Neural progenitor cell (in vitro differentiated cells): ENCODE results near the gene MYLK. TPM values are rescaled to one million over a fixed set of nuclear protein-coding genes. Genes with fewer than 3 reads are reported as not detected.

Experiments
- DNase-seq: peaks from one replicate; pipeline ENCODE4 v3.0.0-alpha.2; 2016; ENCODE audit warnings: low spot score
- H2AFZ ChIP-seq: fragments of 200-600 bp; sonication (generic); replicated peaks from 2 replicates; pipeline ENCODE4 v1.6.1; 2016; ENCODE audit warnings: antibody characterized with exemption
- H3F3A ChIP-seq: fragments of 200-600 bp; sonication (generic); 2 replicates; pipeline ENCODE4 v1.6.1; 2016; ENCODE audit warnings: antibody characterized with exemption, low read depth
- H3K27ac ChIP-seq: fragments of 200-600 bp; sonication (generic); 2 replicates; pipeline ENCODE4 v1.5.1; 2016; ENCODE audit warnings: mild to moderate bottlenecking
- H3K27me3 ChIP-seq: fragments of 200-600 bp; sonication (generic); 2 replicates; pipeline ENCODE4 v1.6.1; 2016; ENCODE audit warnings: mild to moderate bottlenecking, moderate library complexity
- H3K36me3 ChIP-seq: fragments of 200-600 bp; sonication (generic); 2 replicates; pipeline ENCODE4 v1.5.1; 2016
- H3K4me1 ChIP-seq: fragments of 200-600 bp; sonication (generic); 2 replicates; pipeline ENCODE4 v1.6.1; 2016; ENCODE audit warnings: mixed run types
- H3K4me2 ChIP-seq: fragments of 200-600 bp; sonication (generic); 2 replicates; pipeline ENCODE4 v1.6.1; 2016
- H3K4me3 ChIP-seq: fragments of 200-600 bp; sonication (generic); 2 replicates; pipeline ENCODE4 v1.5.1; 2016
- H3K79me2 ChIP-seq: fragments of 200-600 bp; sonication (generic); 2 replicates; pipeline ENCODE4 v1.6.1; 2016; ENCODE audit warnings: low read depth
- H3K9ac ChIP-seq: fragments of 200-600 bp; sonication (generic); 2 replicates; pipeline ENCODE4 v1.6.1; 2016
- H3K9me3 ChIP-seq: fragments of 200-600 bp; sonication (generic); 2 replicates; pipeline ENCODE4 v1.5.1; 2016; ENCODE audit warnings: low read depth
- H4K20me1 ChIP-seq: fragments of 200-600 bp; sonication (generic); 2 replicates; pipeline ENCODE4 v1.6.1; 2016; ENCODE audit warnings: low read depth
- H3K27ac Mint-ChIP-seq: 3 replicates; pipeline ENCODE4 v1.8.0; 2021; ENCODE audit warnings: mixed read lengths
- H3K27me3 Mint-ChIP-seq: 2 replicates; pipeline ENCODE4 v1.8.0; 2022; ENCODE audit warnings: low read depth, mild to moderate bottlenecking, inconsistent platforms, moderate library complexity, mixed read lengths; ENCODE audit not compliant: insufficient read depth
- H3K36me3 Mint-ChIP-seq: 3 replicates; pipeline ENCODE4 v1.8.0; 2021; ENCODE audit warnings: mixed read lengths
- H3K4me1 Mint-ChIP-seq: 3 replicates; pipeline ENCODE4 v1.8.0; 2021; ENCODE audit warnings: mixed read lengths
- H3K4me3 Mint-ChIP-seq: 3 replicates; pipeline ENCODE4 v1.8.0; 2021; ENCODE audit warnings: mild to moderate bottlenecking, moderate library complexity, mixed read lengths
- H3K9me3 Mint-ChIP-seq: 3 replicates; pipeline ENCODE4 v1.8.0; 2020; ENCODE audit warnings: mixed read lengths
- CTCF ChIP-seq: fragments of 200-600 bp; sonication (generic); IDR thresholded peaks from 2 replicates; pipeline ENCODE4 v1.5.1; 2017; ENCODE audit warnings: antibody characterized with exemption, mild to moderate bottlenecking
- EZH2 ChIP-seq: fragments of 200-600 bp; sonication (generic); IDR thresholded peaks from 2 replicates; pipeline ENCODE4 v1.6.1; 2017; ENCODE audit warnings: antibody characterized with exemption, mild to moderate bottlenecking, moderate library complexity
- EZH2phosphoT487 ChIP-seq: fragments of 200-600 bp; sonication (generic); IDR thresholded peaks from 2 replicates; pipeline ENCODE4 v1.6.1; 2017; ENCODE audit warnings: antibody characterized with exemption
- total RNA-seq: library from RNA; depleted of rRNA; stranded (reverse); fragments of >200 nt; gene quantifications from 2 replicates; pipeline ENCODE4 v1.2.3, GENCODE V29; 2015; ENCODE audit warnings: low replicate concordance

MYLK gene
- total RNA-seq, 1 donor from 2014 or later, result 28.4 TPM

GRCh38 chr3:123568875-123569274 lies 315.3 kb downstream of the MYLK start:
- peaks cover 10% of the 10 kb centered on the region for H3K36me3 Mint-ChIP-seq
- Histone ChIP-seq H3K36me3 (no peaks in the 10 kb centered on the region), H3K9me3 (no peaks in the 10 kb centered on the region), H3K27me3 (no peaks in the 10 kb centered on the region), H4K20me1 (peaks cover 9% of the 10 kb centered on the region), H3F3A (peaks cover 4% of the 10 kb centered on the region), H3K79me2 (peaks cover 11% of the 10 kb centered on the region), H3K27ac (no peak overlapping the region), H2AFZ (no peak overlapping the region), H3K4me2 (no peak overlapping the region), H3K9ac (no peak overlapping the region), H3K4me3 (no peak overlapping the region), H3K4me1 (peaks cover 6% of the 10 kb centered on the region)
- TF ChIP-seq EZH2phosphoT487 (no peak), EZH2 (no peak), CTCF (no peak)
- peaks cover 2% of the 10 kb centered on the region for H3K27me3 Mint-ChIP-seq
- H3K4me3 Mint-ChIP-seq, result no peak overlapping the region
- DNase-seq, result no peak
- H3K4me1 Mint-ChIP-seq, result peaks cover 9% of the 10 kb centered on the region
- no peak overlapping the region for H3K27ac Mint-ChIP-seq
- no peaks in the 10 kb centered on the region for H3K9me3 Mint-ChIP-seq

- Histone ChIP-seq H3K4me2 (no peak overlapping the region), H3F3A (peaks cover 4% of the 10 kb centered on the region), H3K79me2 (peaks cover 11% of the 10 kb centered on the region), H3K9ac (no peak overlapping the region), H3K4me1 (peaks cover 6% of the 10 kb centered on the region), H3K27ac (no peak overlapping the region), H3K27me3 (no peaks in the 10 kb centered on the region), H3K36me3 (no peaks in the 10 kb centered on the region), H3K4me3 (no peak overlapping the region), H2AFZ (no peak overlapping the region), H3K9me3 (no peaks in the 10 kb centered on the region), H4K20me1 (peaks cover 9% of the 10 kb centered on the region)
- Mint-ChIP-seq H3K36me3 (peaks cover 10% of the 10 kb centered on the region), H3K27ac (no peak overlapping the region), H3K4me1 (peaks cover 9% of the 10 kb centered on the region), H3K9me3 (no peaks in the 10 kb centered on the region), H3K4me3 (no peak overlapping the region), H3K27me3 (peaks cover 2% of the 10 kb centered on the region)
- no peak for DNase-seq
- TF ChIP-seq EZH2phosphoT487 (no peak), CTCF (no peak), EZH2 (no peak)
These were observed 316.1 kb downstream of the MYLK start for GRCh38 chr3:123568034-123568433.

- Mint-ChIP-seq H3K36me3 (peaks cover 1% of the 10 kb centered on the region), H3K27ac (no peak overlapping the region), H3K27me3 (peaks cover 2% of the 10 kb centered on the region), H3K4me1 (no peaks in the 10 kb centered on the region), H3K9me3 (no peaks in the 10 kb centered on the region), H3K4me3 (no peak overlapping the region)
- H2AFZ ChIP-seq, result no peak overlapping the region
- H3K9me3 ChIP-seq, result no peaks in the 10 kb centered on the region
- peaks cover 7% of the 10 kb centered on the region for H3F3A ChIP-seq
- no peaks in the 10 kb centered on the region for H3K27me3 ChIP-seq
- H3K36me3 ChIP-seq, result no peaks in the 10 kb centered on the region
- H3K4me1 ChIP-seq, result no peaks in the 10 kb centered on the region
- TF ChIP-seq EZH2 (no peak), EZH2phosphoT487 (no peak), CTCF (no peak)
- H3K4me3 ChIP-seq, result no peak overlapping the region
- H3K9ac ChIP-seq, result no peak overlapping the region
- no peaks in the 10 kb centered on the region for H3K79me2 ChIP-seq
- DNase-seq, result no peak
- no peak overlapping the region for H3K4me2 ChIP-seq
- no peak overlapping the region for H3K27ac ChIP-seq
- peaks cover 7% of the 10 kb centered on the region for H4K20me1 ChIP-seq
These were observed 320.1 kb downstream of the MYLK start for GRCh38 chr3:123564056-123564455.
